CD4-positive, alpha-beta memory T cell (primary cell): ENCODE data around the gene STYX. TPM values are rescaled to one million over a fixed set of nuclear protein-coding genes. Genes with fewer than 3 reads are reported as not detected.

ENCODE experiments used
- CTCF ChIA-PET: fragments of 350-600 bp; sonication (Branson Sonifier 250); formaldehyde crosslinking; loops from one replicate; lab custom pipeline; 2021; ENCODE audit warnings: inconsistent platforms; ENCODE audit not compliant: partially characterized antibody; lab: Charles Lee
- POLR2A ChIA-PET: fragments of 350-600 bp; sonication (Branson Sonifier 250); formaldehyde crosslinking; loops from one replicate; lab custom pipeline; 2021; ENCODE audit not compliant: partially characterized antibody; lab: Charles Lee
- DNase-seq, 5 donors: peaks; one replicate each; pipeline versions ENCODE4 v3.0.0 to v3.0.0-alpha.2; 2020 to 2022; ENCODE audit warnings: mixed read lengths in 1 of 5
- H3K27ac ChIP-seq: one replicate; pipeline ENCODE4 v1.7.0; 2013; ENCODE audit warnings: low read depth, low read length
- H3K27me3 ChIP-seq: 2 replicates; pipeline ENCODE4 v1.7.0; 2013; ENCODE audit warnings: mild to moderate bottlenecking, low read length, moderate library complexity; ENCODE audit not compliant: insufficient read depth
- H3K36me3 ChIP-seq: 2 replicates; pipeline ENCODE4 v1.7.0; 2013; ENCODE audit warnings: mild to moderate bottlenecking, low read length, moderate library complexity; ENCODE audit not compliant: insufficient read depth
- H3K4me1 ChIP-seq: 2 replicates; pipeline ENCODE4 v1.7.0; 2013; ENCODE audit warnings: mild to moderate bottlenecking, low read length, moderate library complexity; ENCODE audit not compliant: insufficient read depth
- H3K4me3 ChIP-seq, 2 donors: one replicate each; pipeline ENCODE4 v1.7.0; 2013; ENCODE audit warnings: low read length in 2 of 2, mild to moderate bottlenecking in 1 of 2
- H3K9me3 ChIP-seq, 2 donors: one replicate each; pipeline ENCODE4 v1.7.0; 2013; ENCODE audit warnings: low read length in 2 of 2, control low read depth in 1 of 2; ENCODE audit not compliant: control insufficient read depth in 1 of 2
- H3K27ac Mint-ChIP-seq, 7 donors: one replicate each; pipeline ENCODE4 v1.8.0; 2020 to 2021; ENCODE audit warnings: mixed read lengths in 7 of 7, mild to moderate bottlenecking in 6 of 7, inconsistent platforms in 3 of 7, moderate library complexity in 3 of 7
- H3K27me3 Mint-ChIP-seq, 2 donors: one replicate each; pipeline ENCODE4 v1.8.0; 2020 to 2021; ENCODE audit warnings: mixed read lengths in 2 of 2
- H3K36me3 Mint-ChIP-seq, 2 donors: one replicate each; pipeline ENCODE4 v1.8.0; 2020 to 2021; ENCODE audit warnings: mixed read lengths in 2 of 2, inconsistent platforms in 1 of 2, mild to moderate bottlenecking in 1 of 2
- H3K4me1 Mint-ChIP-seq, 4 donors: one replicate each; pipeline ENCODE4 v1.8.0; 2020 to 2021; ENCODE audit warnings: mixed read lengths in 4 of 4, mild to moderate bottlenecking in 1 of 4
- H3K4me3 Mint-ChIP-seq, 8 donors: one replicate each; pipeline ENCODE4 v1.8.0; 2020 to 2021; ENCODE audit warnings: mixed read lengths in 8 of 8, mild to moderate bottlenecking in 7 of 8, moderate library complexity in 6 of 8, inconsistent platforms in 3 of 8
- H3K9me3 Mint-ChIP-seq, 8 donors: one replicate each; pipeline ENCODE4 v1.8.0; 2020 to 2021; ENCODE audit warnings: mixed read lengths in 8 of 8, mild to moderate bottlenecking in 5 of 8, inconsistent platforms in 3 of 8, moderate library complexity in 1 of 8
- intact Hi-C: fragments of 100-400 bp; cut with micrococcal nuclease; formaldehyde crosslinking; loops from one replicate; pipeline ENCODE4 v1.15.1; 2023
- polyA plus RNA-seq, 2 donors: library from polyadenylated mRNA; unstranded; fragments of 300-500 nt; fragmentation: Illumina TruSeq; gene quantifications; one replicate each; pipeline ENCODE4 v1.2.3, GENCODE V29; 2021
- total RNA-seq, 2 experiments: library from RNA; stranded (reverse); gene quantifications; one replicate each; pipeline ENCODE4 v1.2.3, GENCODE V29; 2021

The STYX gene
- total RNA-seq (10 to 100 TPM; 47.1 to 47.3 TPM), polyA plus RNA-seq (10 to 100 TPM; 25.0 to 50.0 TPM)

- peak within 1 kb of the TSS; percentile 88 for H3K27ac ChIP-seq
- Mint-ChIP-seq H3K27ac (peak within 1 kb of the TSS; percentile 79 to 97 (median 95)), H3K9me3 (no peaks in the 10 kb centered on the region), H3K36me3 (peaks cover 22 to 56% of the 10 kb centered on the region in 2 donors), H3K4me1 (peaks cover 17 to 53% (median 38%) of the 10 kb centered on the region in 4 donors), H3K4me3 (peak within 1 kb of the TSS; percentile 80 to 96 (median 93)), H3K27me3 (no peaks in the 10 kb centered on the region)
- intact Hi-C loops: loop anchor here (1.0 kb wide), 5 partner anchors 12 to 178 kb away; partner anchors contain the start of genes GNPNAT1, GPR137C, PSMC6 and TXNDC16
- no peaks in the 10 kb centered on the region for H3K36me3 ChIP-seq
- ChIA-PET POLR2A (interaction anchor here (0.8 to 6.4 kb wide), 17 partner anchors 8 to 430 kb away, joined by 3 to 108 read pairs (median 4); partner anchors contain the start of genes DDHD1, ERO1A, GPR137C and PTGER2), CTCF (interaction anchor here (1.5 to 2.5 kb wide), 2 partner anchors 9 to 12 kb away, joined by 6 to 16 read pairs; no protein-coding TSS in a partner anchor)
- H3K9me3 ChIP-seq: no peaks in the 10 kb centered on the region
- peak within 1 kb of the TSS; percentile 71 for H3K4me3 ChIP-seq
- H3K27me3 ChIP-seq: no peaks in the 10 kb centered on the region
- peaks cover 36% of the 10 kb centered on the region for H3K4me1 ChIP-seq
- peak; percentile 95 to 97 (median 96) for DNase-seq
Measured at GRCh38 chr14:52729925-52730708, at the start of gene STYX. Gene STYX, plus strand, starts transcription at chr14:52730166. Its CDS starts 309 bp downstream, at chr14:52730475.

DNA sequence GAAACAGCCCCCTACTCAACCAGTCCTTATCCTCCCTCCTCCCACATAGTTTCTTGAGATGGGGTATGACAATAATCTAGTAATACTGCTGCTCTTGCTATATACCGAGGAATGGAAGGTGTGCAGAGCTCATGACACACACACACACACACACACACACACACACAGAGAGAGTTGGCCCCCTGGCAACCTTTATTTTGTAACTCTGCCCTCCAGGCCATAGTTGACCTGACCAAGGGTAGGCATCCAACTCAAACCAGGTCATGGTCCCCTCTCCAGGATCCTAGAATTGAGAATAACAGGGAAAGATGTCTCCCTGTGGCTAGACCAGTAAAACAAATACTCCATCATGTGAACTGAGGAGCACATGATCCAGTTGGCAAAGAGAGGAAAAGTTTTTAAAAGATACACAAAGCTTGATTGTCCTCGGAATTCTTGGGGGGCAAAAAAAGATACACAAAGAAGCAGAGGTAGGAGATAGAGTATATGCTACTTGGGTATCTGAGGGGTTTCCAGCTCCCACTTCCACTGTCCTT, 45.9 kb upstream of the STYX start:
- Histone ChIP-seq H3K27ac (no peak overlapping the region), H3K9me3 (no peaks in the 10 kb centered on the region), H3K4me1 (peaks cover 53% of the 10 kb centered on the region), H3K36me3 (no peaks in the 10 kb centered on the region), H3K27me3 (no peaks in the 10 kb centered on the region), H3K4me3 (no peak overlapping the region)
- POLR2A ChIA-PET: interaction anchor here (0.9 to 1.3 kb wide), 3 partner anchors 10 to 27 kb away, joined by 3 to 6 read pairs (median 4); partner anchors contain the start of gene ERO1A
- Mint-ChIP-seq H3K4me1 (peaks cover 37 to 61% (median 49%) of the 10 kb centered on the region in 4 donors), H3K9me3 (no peaks in the 10 kb centered on the region), H3K27ac (peak overlapping the region; percentile 10 to 84 (median 22)), H3K27me3 (no peaks in the 10 kb centered on the region), H3K36me3 (peaks cover 1 to 6% of the 10 kb centered on the region in 2 donors), H3K4me3 (peak overlapping the region in 5 of 8 donors; percentile 7 to 55 (median 26))
- CTCF ChIA-PET: interaction anchor here (0.9 to 1.3 kb wide), 3 partner anchors 12 to 28 kb away, joined by 3 to 4 read pairs (median 3); no protein-coding TSS in a partner anchor
- no peak for DNase-seq
- intact Hi-C loops: loop anchor here (1.0 kb wide), 1 partner anchor 10 kb away; no protein-coding TSS in a partner anchor

DNA sequence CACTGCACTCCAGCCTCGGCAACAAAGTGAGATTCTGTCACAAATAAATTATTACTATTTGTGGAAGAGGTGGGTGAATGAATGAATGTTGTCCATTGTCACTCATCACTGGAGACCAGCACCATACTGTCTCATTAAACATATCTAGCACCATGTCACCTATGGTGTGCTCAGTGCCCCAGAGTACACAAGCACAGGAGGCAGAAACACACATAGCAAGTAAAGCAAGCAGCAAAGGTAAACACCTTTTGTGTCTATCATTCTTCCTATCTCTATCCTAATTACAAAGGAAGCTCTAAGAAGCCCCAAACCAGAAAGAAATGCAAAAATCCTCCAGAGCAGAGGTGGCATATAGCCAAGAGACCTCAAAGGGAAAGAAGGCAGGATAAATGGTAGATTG, 43.8 kb upstream of the STYX start:
- Mint-ChIP-seq H3K9me3 (no peaks in the 10 kb centered on the region), H3K27me3 (no peaks in the 10 kb centered on the region), H3K36me3 (peaks cover 4 to 6% of the 10 kb centered on the region in 2 donors), H3K4me3 (peak overlapping the region in 4 of 8 donors; percentile 11 to 53 (median 23)), H3K4me1 (peaks cover 48 to 75% (median 61%) of the 10 kb centered on the region in 4 donors), H3K27ac (peak overlapping the region in 5 of 7 donors; percentile 5 to 76 (median 39))
- H3K4me3 ChIP-seq: no peak overlapping the region
- H3K36me3 ChIP-seq: no peaks in the 10 kb centered on the region
- no peaks in the 10 kb centered on the region for H3K27me3 ChIP-seq
- no peak for DNase-seq
- peaks cover 74% of the 10 kb centered on the region for H3K4me1 ChIP-seq
- H3K9me3 ChIP-seq: no peaks in the 10 kb centered on the region
- ChIA-PET CTCF (no interaction called here), POLR2A (interaction anchor here (1.2 kb wide), 1 partner anchor 22 kb away, joined by 3 read pairs; no protein-coding TSS in a partner anchor)
- H3K27ac ChIP-seq: no peak overlapping the region
- intact Hi-C loops: no loop called here

GRCh38 chr14:52690983-52691760, 38.8 kb upstream of the STYX start:
- Mint-ChIP-seq H3K36me3 (peaks cover 6 to 9% of the 10 kb centered on the region in 2 donors), H3K4me1 (peaks cover 57 to 86% (median 73%) of the 10 kb centered on the region in 4 donors), H3K4me3 (peak overlapping the region in 6 of 8 donors; percentile 38 to 62 (median 54)), H3K27ac (peak overlapping the region in 4 of 7 donors; percentile 11 to 92 (median 15)), H3K27me3 (no peaks in the 10 kb centered on the region), H3K9me3 (no peaks in the 10 kb centered on the region)
- intact Hi-C loops: loop anchor here (5.0 to 10.0 kb wide), 3 partner anchors 66 to 464 kb away; partner anchors contain the start of genes DDHD1 and FERMT2
- Histone ChIP-seq H3K27ac (no peak overlapping the region), H3K4me1 (peaks cover 82% of the 10 kb centered on the region), H3K4me3 (no peak overlapping the region), H3K9me3 (no peaks in the 10 kb centered on the region), H3K36me3 (no peaks in the 10 kb centered on the region), H3K27me3 (no peaks in the 10 kb centered on the region)
- CTCF ChIA-PET: interaction anchor here (2.4 kb wide), 1 partner anchor 51 kb away, joined by 6 read pairs; no protein-coding TSS in a partner anchor
- no peak for DNase-seq
- POLR2A ChIA-PET: interaction anchor here (1.1 to 1.9 kb wide), 3 partner anchors 15 to 139 kb away, joined by 5 to 13 read pairs (median 5); partner anchors contain the start of genes GPR137C and TXNDC16

- DNase-seq: peak; percentile 26 to 45 (median 38)
- intact Hi-C loops: loop anchor here (5.0 to 10.0 kb wide), 3 partner anchors 65 to 462 kb away; partner anchors contain the start of genes DDHD1 and FERMT2
- Histone ChIP-seq H3K36me3 (no peaks in the 10 kb centered on the region), H3K4me1 (peaks cover 70% of the 10 kb centered on the region), H3K9me3 (no peaks in the 10 kb centered on the region), H3K4me3 (no peak overlapping the region), H3K27ac (no peak overlapping the region), H3K27me3 (no peaks in the 10 kb centered on the region)
- Mint-ChIP-seq H3K27ac (peak overlapping the region; percentile 13 to 92 (median 40)), H3K4me3 (peak overlapping the region; percentile 12 to 80 (median 65)), H3K4me1 (peaks cover 49 to 77% (median 64%) of the 10 kb centered on the region in 4 donors), H3K27me3 (no peaks in the 10 kb centered on the region), H3K9me3 (no peaks in the 10 kb centered on the region), H3K36me3 (peaks cover 6 to 9% of the 10 kb centered on the region in 2 donors)
- ChIA-PET CTCF (interaction anchor here (2.4 kb wide), 1 partner anchor 50 kb away, joined by 6 read pairs; no protein-coding TSS in a partner anchor), POLR2A (interaction anchor here (0.6 to 1.9 kb wide), 8 partner anchors 13 to 140 kb away, joined by 3 to 13 read pairs (median 4); partner anchors contain the start of genes GPR137C, PSMC6, STYX and TXNDC16)
Measured at GRCh38 chr14:52692248-52692962, 37.6 kb upstream of the STYX start.
